ENCODE measurements around the gene MSI2. TPM values are rescaled to one million over a fixed set of nuclear protein-coding genes. Genes with fewer than 3 reads are reported as not detected.
A peak's percentile ranks its signal among the peaks of the same experiment; 100 is the strongest.

Gene MSI2
- total and polyA plus RNA-seq, 9 of the 15 experiments (the other 6 are each of a cell fraction or from before 2014, with no cell fraction given) = 4.6 to 61.8 (median 42.4) TPM

DNA sequence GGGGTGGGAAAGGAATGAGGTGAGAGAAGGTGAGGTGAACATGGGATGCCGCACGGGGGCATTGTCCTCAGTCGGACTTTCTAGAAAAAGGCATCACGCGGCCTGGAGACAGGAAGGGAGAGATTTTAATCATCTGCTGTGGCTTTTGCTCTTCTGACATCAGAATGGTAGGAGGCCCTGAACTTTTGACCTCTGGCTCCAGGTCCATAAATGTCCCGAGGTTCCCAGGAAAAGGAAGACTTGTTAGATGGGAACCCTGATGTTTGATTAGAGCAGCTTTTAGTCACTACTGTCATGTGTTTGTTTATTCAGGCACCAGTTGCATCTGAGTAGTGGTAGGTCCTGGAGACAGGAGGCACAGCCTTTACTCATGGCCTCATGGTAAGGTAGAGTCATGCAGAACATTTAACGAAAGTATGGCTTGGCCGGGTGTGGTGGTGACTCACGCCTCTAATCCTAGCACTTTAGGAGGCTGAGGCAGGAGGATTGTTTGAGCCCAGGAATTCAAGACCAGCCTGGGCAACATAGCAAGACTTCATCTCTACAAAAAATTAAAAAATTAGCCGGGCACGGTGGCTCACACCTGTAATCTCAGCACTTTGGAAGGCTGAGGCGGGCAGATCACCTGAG, 203.1 kb downstream of the MSI2 start (continued):
- TF ChIP-seq, protein P1, sequence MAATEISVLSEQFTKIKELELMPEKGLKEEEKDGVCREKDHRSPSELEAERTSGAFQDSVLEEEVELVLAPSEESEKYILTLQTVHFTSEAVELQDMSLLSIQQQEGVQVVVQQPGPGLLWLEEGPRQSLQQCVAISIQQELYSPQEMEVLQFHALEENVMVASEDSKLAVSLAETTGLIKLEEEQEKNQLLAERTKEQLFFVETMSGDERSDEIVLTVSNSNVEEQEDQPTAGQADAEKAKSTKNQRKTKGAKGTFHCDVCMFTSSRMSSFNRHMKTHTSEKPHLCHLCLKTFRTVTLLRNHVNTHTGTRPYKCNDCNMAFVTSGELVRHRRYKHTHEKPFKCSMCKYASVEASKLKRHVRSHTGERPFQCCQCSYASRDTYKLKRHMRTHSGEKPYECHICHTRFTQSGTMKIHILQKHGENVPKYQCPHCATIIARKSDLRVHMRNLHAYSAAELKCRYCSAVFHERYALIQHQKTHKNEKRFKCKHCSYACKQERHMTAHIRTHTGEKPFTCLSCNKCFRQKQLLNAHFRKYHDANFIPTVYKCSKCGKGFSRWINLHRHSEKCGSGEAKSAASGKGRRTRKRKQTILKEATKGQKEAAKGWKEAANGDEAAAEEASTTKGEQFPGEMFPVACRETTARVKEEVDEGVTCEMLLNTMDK (IDR thresholded peaks at IDR 0.05; ENCODE audit: borderline replicate concordance, insufficient read depth, low read depth, low read length, poor library complexity, severe bottlenecking) = peak; percentile 27
- TF ChIP-seq ZBTB7A (IDR thresholded peaks at IDR 0.05; ENCODE audit: borderline replicate concordance, control insufficient read depth, low read depth, low read length) = no peak
- TF ChIP-seq DMBX1 (CRISPR knock-in tag; IDR thresholded peaks at IDR 0.05; ENCODE audit: borderline replicate concordance) = peak; percentile 35; the same call in 1 of the 2 replicates
- no peak for TF ChIP-seq HCFC1 (IDR thresholded peaks at IDR 0.05; ENCODE audit: low read depth, low read length)
- no peak for TF ChIP-seq ZNF12 (CRISPR knock-in tag; IDR thresholded peaks at IDR 0.05)
- no peak for TF ChIP-seq SMAD1 (IDR thresholded peaks at IDR 0.05; ENCODE audit: low read depth, low read length, partially characterized antibody)
- TF ChIP-seq, protein P2, sequence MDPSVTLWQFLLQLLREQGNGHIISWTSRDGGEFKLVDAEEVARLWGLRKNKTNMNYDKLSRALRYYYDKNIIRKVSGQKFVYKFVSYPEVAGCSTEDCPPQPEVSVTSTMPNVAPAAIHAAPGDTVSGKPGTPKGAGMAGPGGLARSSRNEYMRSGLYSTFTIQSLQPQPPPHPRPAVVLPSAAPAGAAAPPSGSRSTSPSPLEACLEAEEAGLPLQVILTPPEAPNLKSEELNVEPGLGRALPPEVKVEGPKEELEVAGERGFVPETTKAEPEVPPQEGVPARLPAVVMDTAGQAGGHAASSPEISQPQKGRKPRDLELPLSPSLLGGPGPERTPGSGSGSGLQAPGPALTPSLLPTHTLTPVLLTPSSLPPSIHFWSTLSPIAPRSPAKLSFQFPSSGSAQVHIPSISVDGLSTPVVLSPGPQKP (CRISPR knock-in tag; IDR thresholded peaks at IDR 0.05) = no peak
- no peak; the same call in none of the 2 replicates for TF ChIP-seq ZKSCAN8 (CRISPR knock-in tag; IDR thresholded peaks at IDR 0.05)
- TF ChIP-seq, protein P3, sequence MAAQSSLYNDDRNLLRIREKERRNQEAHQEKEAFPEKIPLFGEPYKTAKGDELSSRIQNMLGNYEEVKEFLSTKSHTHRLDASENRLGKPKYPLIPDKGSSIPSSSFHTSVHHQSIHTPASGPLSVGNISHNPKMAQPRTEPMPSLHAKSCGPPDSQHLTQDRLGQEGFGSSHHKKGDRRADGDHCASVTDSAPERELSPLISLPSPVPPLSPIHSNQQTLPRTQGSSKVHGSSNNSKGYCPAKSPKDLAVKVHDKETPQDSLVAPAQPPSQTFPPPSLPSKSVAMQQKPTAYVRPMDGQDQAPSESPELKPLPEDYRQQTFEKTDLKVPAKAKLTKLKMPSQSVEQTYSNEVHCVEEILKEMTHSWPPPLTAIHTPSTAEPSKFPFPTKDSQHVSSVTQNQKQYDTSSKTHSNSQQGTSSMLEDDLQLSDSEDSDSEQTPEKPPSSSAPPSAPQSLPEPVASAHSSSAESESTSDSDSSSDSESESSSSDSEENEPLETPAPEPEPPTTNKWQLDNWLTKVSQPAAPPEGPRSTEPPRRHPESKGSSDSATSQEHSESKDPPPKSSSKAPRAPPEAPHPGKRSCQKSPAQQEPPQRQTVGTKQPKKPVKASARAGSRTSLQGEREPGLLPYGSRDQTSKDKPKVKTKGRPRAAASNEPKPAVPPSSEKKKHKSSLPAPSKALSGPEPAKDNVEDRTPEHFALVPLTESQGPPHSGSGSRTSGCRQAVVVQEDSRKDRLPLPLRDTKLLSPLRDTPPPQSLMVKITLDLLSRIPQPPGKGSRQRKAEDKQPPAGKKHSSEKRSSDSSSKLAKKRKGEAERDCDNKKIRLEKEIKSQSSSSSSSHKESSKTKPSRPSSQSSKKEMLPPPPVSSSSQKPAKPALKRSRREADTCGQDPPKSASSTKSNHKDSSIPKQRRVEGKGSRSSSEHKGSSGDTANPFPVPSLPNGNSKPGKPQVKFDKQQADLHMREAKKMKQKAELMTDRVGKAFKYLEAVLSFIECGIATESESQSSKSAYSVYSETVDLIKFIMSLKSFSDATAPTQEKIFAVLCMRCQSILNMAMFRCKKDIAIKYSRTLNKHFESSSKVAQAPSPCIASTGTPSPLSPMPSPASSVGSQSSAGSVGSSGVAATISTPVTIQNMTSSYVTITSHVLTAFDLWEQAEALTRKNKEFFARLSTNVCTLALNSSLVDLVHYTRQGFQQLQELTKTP (IDR thresholded peaks at IDR 0.05; ENCODE audit: low read depth in 1 of 2, partially characterized antibody in 2 of 2) = no peak
- peak; percentile 42; the same call in 1 of the 2 replicates for TF ChIP-seq SMARCA5 (IDR thresholded peaks at IDR 0.05)
- TF ChIP-seq ZNF354B (CRISPR knock-in tag; IDR thresholded peaks at IDR 0.05) = no peak
- TF ChIP-seq RB1 (IDR thresholded peaks at IDR 0.05; ENCODE audit: low read depth) = peak; percentile 10; the same call in 1 of the 2 replicates
- no peak for TF ChIP-seq KDM5B (IDR thresholded peaks at IDR 0.05; ENCODE audit: insufficient replicate concordance, low read depth, low read length)
- TF ChIP-seq CHD2 (IDR thresholded peaks at IDR 0.05; ENCODE audit: low read depth, low read length) = no peak
- peak; percentile 47; the same call in 1 of the 2 replicates for TF ChIP-seq ZNF431 (CRISPR knock-in tag; IDR thresholded peaks at IDR 0.05)
- no peak for TF ChIP-seq RFX7 (CRISPR knock-in tag; IDR thresholded peaks at IDR 0.05)
- TF ChIP-seq NCOA1 (IDR thresholded peaks at IDR 0.05; ENCODE audit: low read depth) = peak; percentile 55; the same call in 1 of the 2 replicates
- TF ChIP-seq, protein P4, sequence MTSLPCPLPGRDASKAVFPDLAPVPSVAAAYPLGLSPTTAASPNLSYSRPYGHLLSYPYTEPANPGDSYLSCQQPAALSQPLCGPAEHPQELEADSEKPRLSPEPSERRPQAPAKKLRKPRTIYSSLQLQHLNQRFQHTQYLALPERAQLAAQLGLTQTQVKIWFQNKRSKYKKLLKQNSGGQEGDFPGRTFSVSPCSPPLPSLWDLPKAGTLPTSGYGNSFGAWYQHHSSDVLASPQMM (CRISPR knock-in tag; IDR thresholded peaks at IDR 0.05) = no peak
- TF ChIP-seq SMARCE1 (IDR thresholded peaks at IDR 0.05) = peak; percentile 76
- peak; percentile 63 for TF ChIP-seq EP400 (IDR thresholded peaks at IDR 0.05)
- no peak for TF ChIP-seq SIRT6 (IDR thresholded peaks at IDR 0.05; ENCODE audit: low read depth, low read length)
- TF ChIP-seq ZNF146 (CRISPR knock-in tag; IDR thresholded peaks at IDR 0.05; ENCODE audit: unreplicated experiment) = no peak

Data from K562 (cell line).